ENCODE results near the gene GBX2. TPM values are rescaled to one million over a fixed set of nuclear protein-coding genes. Genes with fewer than 3 reads are reported as not detected.

The GBX2 gene
- total and polyA plus RNA-seq, 9 of the 15 experiments (the other 6 are each of a cell fraction or from before 2014, with no cell fraction given) = 0.03 to 0.53 (median 0.27) TPM; not detected in 1

DNA sequence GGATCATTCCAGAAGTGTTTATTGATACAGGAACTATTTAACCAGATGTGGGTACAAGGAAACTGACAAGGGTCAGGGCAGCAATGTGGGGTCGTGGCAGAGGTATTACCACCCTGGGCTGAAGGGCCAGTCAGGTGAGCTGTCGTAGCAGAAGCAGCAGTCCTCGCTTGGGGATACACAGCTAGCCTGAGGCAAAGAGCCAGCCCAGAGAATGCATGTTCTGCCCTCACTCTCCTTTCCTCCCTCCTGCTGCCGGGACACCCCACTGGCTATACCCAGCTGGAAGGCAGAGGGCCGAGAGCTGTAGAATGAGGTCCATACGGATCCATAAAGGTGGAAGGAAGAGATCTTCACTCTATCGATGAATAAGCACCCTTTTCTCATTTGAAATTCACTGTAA lies 32.2 kb upstream of the GBX2 start:
- H4K20me1 ChIP-seq (replicated peaks; ENCODE audit: control insufficient read depth, insufficient read depth, low read length) = no peaks in the 10 kb centered on the region
- H3K79me2 ChIP-seq (ENCODE audit: control insufficient read depth, insufficient read depth, low read length) = no peaks in the 10 kb centered on the region
- no peak overlapping the region for H3K9ac ChIP-seq (ENCODE audit: insufficient read depth in 1 of 2, low read depth in 2 of 2, low read length in 2 of 2)
- no peak for ATAC-seq
- H2AFZ ChIP-seq (ENCODE audit: low read depth, low read length) = no peak overlapping the region
- H3K4me1 ChIP-seq (replicated peaks in 1 of 2; ENCODE audit: control insufficient read depth in 2 of 2, insufficient read depth in 2 of 2, low read length in 2 of 2) = no peaks in the 10 kb centered on the region
- no peak overlapping the region for H3K4me3 ChIP-seq
- DNase-seq (ENCODE audit: extremely low read depth in 1 of 4, low spot score in 3 of 4) = no peak
- FAIRE-seq = no peak
- no peak overlapping the region for H3K27ac ChIP-seq (ENCODE audit: extremely low read depth, low read depth, low read length)
- in situ Hi-C loops (cut with MboI) = no loop called here
- intact Hi-C loops (cut with micrococcal nuclease) = no loop called here
- H3K27me3 ChIP-seq (ENCODE audit: control insufficient read depth in 2 of 2, insufficient read depth in 2 of 2, low read length in 2 of 2) = peaks cover 0 to 11% of the 10 kb centered on the region in 2 experiments; a peak in 2 of 5 replicates
- no peaks in the 10 kb centered on the region for H3K36me3 ChIP-seq (ENCODE audit: control insufficient read depth, insufficient read depth, low read length)
- H3K9me1 ChIP-seq (ENCODE audit: control insufficient read depth, insufficient read depth, low read length) = no peaks in the 10 kb centered on the region
- ChIA-PET CTCF (ENCODE audit: low intra/inter-chr PET ratio) (no interaction called here), POLR2A (interaction anchor here (0.6 kb wide), 1 partner anchor 308 kb away, joined by 7 read pairs; no protein-coding TSS in a partner anchor)
- no peak for TF ChIP-seq SAFB (IDR thresholded peaks at IDR 0.05; ENCODE audit: borderline replicate concordance, low read depth, low read length)
- TF ChIP-seq ZC3H8 (IDR thresholded peaks at IDR 0.05) = no peak
- TF ChIP-seq ZNF282 (CRISPR knock-in tag; IDR thresholded peaks at IDR 0.05) = no peak
- TF ChIP-seq HDAC6 (IDR thresholded peaks at IDR 0.05; ENCODE audit: low read depth, low read length) = no peak
- TF ChIP-seq HNRNPL (IDR thresholded peaks at IDR 0.05; ENCODE audit: low read depth, low read length) = no peak
- no peak overlapping the region for H3K4me2 ChIP-seq (ENCODE audit: insufficient read depth, low read length)
- 3% methylated on average over 5 of the region's 7 CpGs for WGBS (ENCODE audit: insufficient coverage, low coverage, missing lambda C conversion rate)
- no TSS peak for BruUV-seq (replicated peaks)
- H3K9me3 ChIP-seq (replicated peaks; ENCODE audit: control insufficient read depth, insufficient read depth, low read depth, low read length) = no peaks in the 10 kb centered on the region

DNA sequence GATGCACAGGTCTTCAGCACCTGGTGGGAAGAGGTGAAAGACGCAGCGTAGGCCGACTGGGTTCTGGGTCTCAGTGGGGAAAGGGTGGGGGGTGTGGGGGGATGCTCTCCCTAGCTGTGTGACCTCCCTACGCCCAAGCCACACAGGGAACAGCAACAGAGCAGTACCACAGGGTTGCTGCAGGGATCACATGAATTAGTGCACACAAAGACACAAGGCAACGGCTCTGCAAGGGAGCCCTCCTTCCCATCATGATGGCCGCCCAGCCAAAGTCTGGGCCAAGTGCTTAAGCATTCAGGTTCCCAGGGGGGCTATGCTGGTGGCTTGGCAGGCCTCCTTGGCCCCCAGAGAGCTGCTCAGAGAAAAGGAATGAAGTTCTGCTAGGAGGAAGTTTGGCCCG lies 28.2 kb upstream of the GBX2 start:
- Histone ChIP-seq H2AFZ (ENCODE audit: low read depth, low read length) (no peak overlapping the region), H3K27ac (ENCODE audit: extremely low read depth, low read depth, low read length) (no peak overlapping the region), H3K4me3 (no peak overlapping the region), H4K20me1 (replicated peaks; ENCODE audit: control insufficient read depth, insufficient read depth, low read length) (no peaks in the 10 kb centered on the region), H3K4me2 (ENCODE audit: insufficient read depth, low read length) (no peak overlapping the region), H3K9ac (ENCODE audit: insufficient read depth in 1 of 2, low read depth in 2 of 2, low read length in 2 of 2) (no peak overlapping the region), H3K9me3 (replicated peaks; ENCODE audit: control insufficient read depth, insufficient read depth, low read depth, low read length) (no peaks in the 10 kb centered on the region), H3K27me3 (ENCODE audit: control insufficient read depth in 2 of 2, insufficient read depth in 2 of 2, low read length in 2 of 2) (peaks cover 0 to 25% of the 10 kb centered on the region in 2 experiments; a peak in 2 of 5 replicates), H3K79me2 (ENCODE audit: control insufficient read depth, insufficient read depth, low read length) (no peaks in the 10 kb centered on the region), H3K4me1 (replicated peaks in 1 of 2; ENCODE audit: control insufficient read depth in 2 of 2, insufficient read depth in 2 of 2, low read length in 2 of 2) (no peaks in the 10 kb centered on the region), H3K9me1 (ENCODE audit: control insufficient read depth, insufficient read depth, low read length) (no peaks in the 10 kb centered on the region), H3K36me3 (ENCODE audit: control insufficient read depth, insufficient read depth, low read length) (no peaks in the 10 kb centered on the region)
- ChIA-PET CTCF (ENCODE audit: low intra/inter-chr PET ratio) (no interaction called here), POLR2A (no interaction called here)
- DNase-seq (ENCODE audit: extremely low read depth in 1 of 4, low spot score in 3 of 4) = no peak
- in situ Hi-C loops (cut with MboI) (no loop called here), intact Hi-C loops (cut with micrococcal nuclease) (no loop called here)
- 18% methylated on average over 4 of the region's 7 CpGs for WGBS (ENCODE audit: insufficient coverage, low coverage, missing lambda C conversion rate)
- ATAC-seq = no peak
- no TSS peak for BruUV-seq (replicated peaks)
- no peak for FAIRE-seq
- TF ChIP-seq MBD2 (IDR thresholded peaks at IDR 0.05; ENCODE audit: borderline replicate concordance, low read depth) (no peak), SLC30A9 (CRISPR knock-in tag; IDR thresholded peaks at IDR 0.05) (no peak), ATF3 (IDR thresholded peaks at IDR 0.05) (no peak), ATF3 (CRISPR knock-in tag; conservative IDR thresholded peaks at IDR 0.05) (no peak), MLX (CRISPR knock-in tag; conservative IDR thresholded peaks at IDR 0.05) (no peak), ZNF436 (CRISPR knock-in tag; IDR thresholded peaks at IDR 0.05) (no peak), ZNF384 (IDR thresholded peaks at IDR 0.05; ENCODE audit: low read depth, low read length) (no peak), TSC22D4 (tag; IDR thresholded peaks at IDR 0.05) (no peak), ZNF444 (CRISPR knock-in tag; IDR thresholded peaks at IDR 0.05) (no peak), ZNF239 (CRISPR knock-in tag; IDR thresholded peaks at IDR 0.05) (no peak)
- TF ChIP-seq, protein P1, sequence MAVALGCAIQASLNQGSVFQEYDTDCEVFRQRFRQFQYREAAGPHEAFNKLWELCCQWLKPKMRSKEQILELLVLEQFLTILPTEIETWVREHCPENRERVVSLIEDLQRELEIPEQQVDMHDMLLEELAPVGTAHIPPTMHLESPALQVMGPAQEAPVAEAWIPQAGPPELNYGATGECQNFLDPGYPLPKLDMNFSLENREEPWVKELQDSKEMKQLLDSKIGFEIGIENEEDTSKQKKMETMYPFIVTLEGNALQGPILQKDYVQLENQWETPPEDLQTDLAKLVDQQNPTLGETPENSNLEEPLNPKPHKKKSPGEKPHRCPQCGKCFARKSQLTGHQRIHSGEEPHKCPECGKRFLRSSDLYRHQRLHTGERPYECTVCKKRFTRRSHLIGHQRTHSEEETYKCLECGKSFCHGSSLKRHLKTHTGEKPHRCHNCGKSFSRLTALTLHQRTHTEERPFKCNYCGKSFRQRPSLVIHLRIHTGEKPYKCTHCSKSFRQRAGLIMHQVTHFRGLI (CRISPR knock-in tag; IDR thresholded peaks at IDR 0.05) = no peak

All from K562 (cell line).